ENCODE results near the gene APOL6. TPM values are rescaled to one million over a fixed set of nuclear protein-coding genes. Genes with fewer than 3 reads are reported as not detected.

Gene APOL6
- total and polyA plus RNA-seq, 2 donors (not counting 3 experiments of a cell fraction or from before 2014, with no cell fraction given): 0.33 to 3.0 TPM

- dilution Hi-C loops (cut with MboI; ENCODE audit: extremely low pct_ligation_motif_present, low sequenced_read_pairs): no loop called here
- Histone ChIP-seq H3K9ac (replicated peaks; ENCODE audit: extremely low read depth, insufficient read depth, low read length) (no peak overlapping the region), H3K27ac (ENCODE audit: insufficient read depth, low read depth, low read length) (no peak overlapping the region), H3K4me2 (ENCODE audit: insufficient read depth, low read length) (no peak overlapping the region), H3K27me3 (ENCODE audit: control insufficient read depth in 2 of 2, insufficient read depth in 2 of 2, low read length in 2 of 2) (peaks cover 0 to 9% of the 10 kb centered on the region in 2 experiments), H3K4me1 (ENCODE audit: control insufficient read depth, extremely low read depth, insufficient read depth, low read length) (no peaks in the 10 kb centered on the region), H3K9me1 (replicated peaks; ENCODE audit: control insufficient read depth, extremely low read depth, insufficient read depth, low read length) (no peaks in the 10 kb centered on the region), H3K36me3 (ENCODE audit: control insufficient read depth in 2 of 2, extremely low read depth in 1 of 2, insufficient read depth in 2 of 2, low read length in 2 of 2) (no peaks in the 10 kb centered on the region), H2AFZ (ENCODE audit: low read depth, low read length) (no peak overlapping the region), H3K4me3 (replicated peaks in 1 of 3; ENCODE audit: insufficient read depth in 1 of 3, low read depth in 1 of 3, low read length in 3 of 3) (no peak overlapping the region), H3K9me3 (replicated peaks; ENCODE audit: control insufficient read depth, insufficient read depth, low read length) (no peaks in the 10 kb centered on the region), H4K20me1 (replicated peaks; ENCODE audit: control insufficient read depth, extremely low read depth, insufficient read depth, low read length) (no peaks in the 10 kb centered on the region), H3K79me2 (ENCODE audit: control insufficient read depth, insufficient read depth, low read length) (no peaks in the 10 kb centered on the region)
- DNase-seq (ENCODE audit: low read depth, low spot score) (no peak), FAIRE-seq (no peak)
- no TSS peak for BruUV-seq (replicated peaks)
- ChIA-PET CTCF (no interaction called here), POLR2A (no interaction called here)
- TF ChIP-seq FOS (IDR thresholded peaks at IDR 0.05; ENCODE audit: borderline replicate concordance, insufficient read depth, low read length) (no peak), POLR2AphosphoS5 (IDR thresholded peaks at IDR 0.05; ENCODE audit: insufficient read depth, low read depth, low read length) (no peak), JUN (IDR thresholded peaks at IDR 0.05; ENCODE audit: borderline replicate concordance, insufficient read depth, insufficient read length, low read depth) (no peak), POLR2A (IDR thresholded peaks at IDR 0.05; ENCODE audit: low read depth, low read length) (no peak), GATA2 (IDR thresholded peaks at IDR 0.05; ENCODE audit: insufficient read depth, insufficient read length, low read depth, low read length) (no peak), EZH2 (IDR thresholded peaks at IDR 0.05; ENCODE audit: borderline replicate concordance, low read depth, low read length, severe bottlenecking) (no peak), CTCF (IDR thresholded peaks at IDR 0.05; ENCODE audit: extremely low read depth in 1 of 2, insufficient read depth in 1 of 2, low read depth in 1 of 2, low read length in 2 of 2) (no peak), MAX (IDR thresholded peaks at IDR 0.05; ENCODE audit: insufficient read depth, insufficient read length) (no peak), MYC (IDR thresholded peaks at IDR 0.05; ENCODE audit: low read depth, low read length) (no peak)
- intact Hi-C loops (cut with micrococcal nuclease): no loop called here
Observed at GRCh38 chr22:35601743-35602615, 46.3 kb upstream of the APOL6 start.
